HTERT RPE-1 (cell line): Measurements from ENCODE around the gene TPST2.
"Not testable (repeated sequence)": the region's sequence is repeated elsewhere in the genome, so short reads cannot be mapped to it uniquely, and the experiment has no call there.

ENCODE experiments used
- in situ Hi-C: fragments of 300-500 bp; cut with MboI; formaldehyde crosslinking; loops from 4 replicates; pipeline ENCODE4 v1.14.3; 2020; ENCODE audit warnings: low sequenced_read_pairs

TPST2 gene

DNA sequence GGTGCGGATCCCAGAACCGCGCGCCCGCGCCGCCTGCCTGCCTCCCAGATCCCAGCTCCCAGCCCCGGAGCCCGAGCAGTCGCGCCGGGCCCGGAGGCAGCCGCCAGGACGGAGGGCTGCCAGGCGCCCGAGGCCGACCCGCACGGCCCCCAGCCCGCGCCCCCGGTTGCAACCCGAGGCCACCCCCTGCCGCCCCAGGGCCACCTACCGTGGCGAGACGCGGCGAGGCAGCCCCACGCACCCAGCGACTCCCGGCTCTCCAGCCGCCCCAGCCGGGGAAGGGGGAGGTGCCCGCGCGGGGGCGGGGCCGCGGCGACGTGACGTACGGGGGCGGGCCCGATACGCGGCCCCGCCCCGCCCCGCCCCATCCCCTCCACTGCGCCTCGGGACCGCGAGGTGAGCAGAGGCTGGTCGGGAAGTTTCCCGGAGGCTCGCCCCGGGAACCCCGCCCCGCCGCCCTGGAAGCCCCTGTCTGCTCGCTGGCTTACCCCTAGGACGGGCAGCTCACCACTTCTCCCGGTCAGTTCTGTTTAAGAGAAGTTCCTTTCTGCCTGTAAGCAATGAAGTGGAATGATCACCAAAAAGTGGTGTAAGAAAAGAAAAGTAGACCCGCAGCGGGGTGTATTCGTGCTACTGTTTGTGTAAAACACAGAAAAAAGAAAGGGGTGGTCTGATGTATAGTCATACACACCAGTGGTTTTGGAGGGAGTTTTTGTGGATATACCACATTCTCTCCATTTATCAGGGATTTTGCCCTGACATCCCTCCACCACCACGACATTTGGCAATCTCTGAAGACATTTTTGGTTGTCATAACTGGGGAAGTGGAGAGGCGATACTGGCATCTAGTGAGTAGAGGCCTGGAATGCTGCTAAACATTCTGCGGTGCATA lies at the start of gene TPST2:
Gene TPST2, minus strand, starts transcription at position 288 of the 892 bp plus-strand sequence. CDS start 48,502 bp downstream, outside the sequence.
- in situ Hi-C loops = no loop called here

DNA sequence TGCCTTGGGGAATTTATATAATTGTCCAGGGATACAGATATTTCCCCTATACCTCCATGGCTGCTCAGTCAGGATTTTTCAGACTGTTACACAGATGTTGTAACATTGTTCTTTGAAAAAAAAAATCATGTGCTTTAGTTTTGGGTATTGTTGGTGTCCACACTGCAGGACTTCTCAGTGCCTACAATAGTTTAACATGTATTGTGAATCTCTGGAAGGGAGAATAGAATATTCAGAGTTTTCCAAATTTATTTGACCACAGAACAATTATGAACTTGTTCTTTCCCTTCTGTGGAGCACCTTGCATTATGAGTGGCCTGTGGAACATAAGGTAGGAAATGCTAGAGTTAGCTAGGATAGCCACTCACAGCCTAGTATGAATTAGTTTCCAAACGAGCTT lies 46.4 kb upstream of the TPST2 start:
- in situ Hi-C loops = no loop called here

DNA sequence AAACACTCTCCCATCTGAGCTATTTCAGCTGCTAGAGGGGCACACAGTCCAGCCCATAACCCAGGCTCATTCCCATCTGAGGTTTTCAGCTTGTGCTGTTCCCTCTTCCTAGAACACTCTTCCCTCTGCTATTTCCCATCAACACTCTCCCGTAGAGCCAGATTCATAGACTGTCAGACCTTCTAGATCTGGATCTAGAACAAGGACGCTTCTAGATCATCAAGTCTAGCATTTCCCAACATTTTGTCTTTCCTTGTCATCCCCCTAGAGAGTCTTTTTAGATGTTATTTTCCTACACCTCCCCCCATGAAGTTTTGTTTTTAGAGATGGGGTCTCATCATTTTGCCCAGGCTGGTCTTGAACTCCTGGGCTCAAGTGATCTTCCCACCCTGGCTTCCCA lies 45.2 kb upstream of the TPST2 start:
- in situ Hi-C loops = no loop called here

DNA sequence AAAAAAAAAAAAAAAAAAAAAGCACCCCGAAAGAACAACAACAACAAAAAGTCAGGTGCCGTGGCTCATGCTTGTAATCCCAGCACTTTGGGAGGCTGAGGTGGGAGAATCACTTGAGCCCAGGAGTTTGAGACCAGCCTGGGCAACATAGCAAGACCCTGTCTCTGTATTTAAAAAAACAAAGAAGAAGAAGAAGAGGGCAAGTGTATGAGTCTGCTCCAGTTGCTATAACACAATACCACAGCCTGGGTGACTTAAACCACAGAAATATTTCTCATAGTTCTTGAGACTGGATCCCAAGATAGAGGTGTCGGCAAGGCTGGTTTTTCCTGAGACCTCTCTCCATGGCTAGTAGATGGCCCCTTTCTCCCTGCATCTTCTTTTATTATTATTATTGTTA lies 44.3 kb upstream of the TPST2 start:
- in situ Hi-C loops = no loop called here

DNA sequence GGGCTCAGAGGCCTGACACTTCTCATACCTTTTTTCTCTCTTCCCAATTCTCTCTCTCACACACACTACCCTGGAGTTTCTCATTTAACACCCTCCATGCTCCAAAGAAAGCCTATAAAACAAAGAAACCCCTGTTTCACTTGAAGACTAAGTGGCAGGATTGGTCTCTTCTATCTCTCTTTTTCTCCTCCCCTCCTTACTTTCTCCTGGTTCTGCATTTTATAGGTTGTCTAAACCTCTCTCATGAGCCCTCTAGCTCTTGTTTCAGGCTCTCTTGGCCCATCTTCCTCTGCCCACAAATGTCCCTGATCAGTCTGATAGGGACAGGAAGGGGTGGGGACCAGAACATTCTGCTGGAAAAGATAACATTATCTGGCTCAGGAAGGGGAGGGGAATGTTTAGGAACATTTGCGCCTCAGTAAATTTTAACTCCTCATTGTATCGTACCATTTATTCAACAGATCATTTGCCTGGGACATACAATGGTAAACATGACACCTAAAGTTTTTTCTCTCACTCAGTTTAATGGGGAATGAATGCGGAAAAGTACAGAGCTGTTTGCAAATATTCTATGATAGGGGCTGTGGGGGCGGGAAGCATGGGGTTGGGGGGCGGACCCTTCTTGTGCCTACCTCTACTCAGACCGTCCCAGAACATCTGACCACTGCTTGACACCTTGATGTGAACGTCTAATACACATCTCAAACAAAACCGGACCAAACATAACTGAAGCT lies 42.7 kb upstream of the TPST2 start:
- in situ Hi-C loops = no loop called here

DNA sequence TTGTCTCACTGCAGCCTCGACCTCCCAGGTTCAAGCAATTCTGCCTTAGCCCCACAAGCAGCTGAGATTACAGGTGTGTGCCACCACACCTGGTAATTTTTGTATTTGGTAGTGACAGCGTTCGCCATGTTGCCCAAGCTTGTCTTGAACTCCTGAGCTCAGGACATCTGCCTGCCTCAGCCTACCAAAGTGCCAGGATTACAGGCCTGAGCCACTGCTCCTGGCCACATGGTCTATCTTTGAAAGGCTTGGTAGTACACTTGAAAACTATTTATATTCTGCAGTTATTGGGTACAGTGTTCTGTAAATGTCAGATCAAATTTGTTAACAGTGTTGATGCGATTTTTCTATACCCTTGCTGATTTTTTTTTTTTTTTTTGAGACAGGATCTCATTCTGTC lies 41.4 kb upstream of the TPST2 start:
- in situ Hi-C loops = no loop called here

DNA sequence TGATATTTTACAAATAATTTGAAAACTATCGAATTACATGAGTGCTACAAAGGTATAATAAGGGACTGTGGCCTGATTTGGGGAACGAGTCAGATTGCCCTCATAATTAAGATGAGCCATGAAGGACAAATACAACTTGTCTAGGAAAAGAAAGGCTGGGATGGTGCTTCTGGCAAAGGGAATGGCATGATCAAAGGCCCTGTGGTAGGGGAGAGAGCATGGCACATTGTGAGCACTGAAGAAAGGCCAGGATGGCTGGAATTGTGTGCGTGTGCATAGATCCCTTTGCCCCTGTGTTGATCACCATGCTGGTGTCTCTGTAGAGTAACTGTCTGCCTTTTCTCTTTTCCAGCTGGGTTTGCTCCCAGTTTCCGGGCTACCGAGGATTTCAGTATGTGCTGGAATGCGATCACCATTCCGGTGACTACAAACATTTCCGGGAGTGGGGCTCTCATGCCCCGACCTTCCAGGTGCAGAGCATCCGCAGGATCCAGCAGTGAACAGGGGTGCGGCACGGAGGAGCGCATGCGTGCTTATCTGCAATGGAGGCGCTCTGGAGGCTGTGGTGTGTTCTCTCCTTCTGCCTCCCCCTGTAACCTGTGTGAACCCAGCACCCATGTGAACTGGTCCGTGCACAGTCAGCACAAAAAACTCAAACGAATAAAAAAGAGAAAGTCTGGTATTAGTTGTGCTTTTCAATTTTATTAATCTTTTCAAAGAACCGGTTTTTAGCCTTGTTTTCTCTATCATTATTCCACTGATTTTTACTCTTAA lies 40.2 kb upstream of the TPST2 start:
- in situ Hi-C loops = no loop called here

DNA sequence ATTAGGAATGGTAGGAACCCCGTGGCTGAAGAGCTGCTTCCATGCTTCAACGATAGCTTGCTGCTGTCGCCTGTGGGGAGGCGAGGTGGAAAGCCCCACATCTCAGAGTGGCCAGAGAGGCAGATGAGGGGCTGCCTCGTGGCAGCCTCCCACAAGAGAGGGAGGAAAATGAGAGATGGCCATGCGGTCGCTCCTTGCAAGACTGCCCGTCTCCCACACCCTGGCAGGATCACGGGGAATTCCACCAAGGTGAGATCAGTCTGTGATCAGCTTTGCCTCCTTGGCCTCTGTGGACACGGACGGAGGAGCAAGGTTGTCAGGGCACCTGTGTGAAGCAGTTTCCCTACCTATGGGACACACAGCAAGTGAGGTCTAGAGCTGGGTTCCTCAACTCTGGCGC lies 34.9 kb upstream of the TPST2 start:
- in situ Hi-C loops = no loop called here

DNA sequence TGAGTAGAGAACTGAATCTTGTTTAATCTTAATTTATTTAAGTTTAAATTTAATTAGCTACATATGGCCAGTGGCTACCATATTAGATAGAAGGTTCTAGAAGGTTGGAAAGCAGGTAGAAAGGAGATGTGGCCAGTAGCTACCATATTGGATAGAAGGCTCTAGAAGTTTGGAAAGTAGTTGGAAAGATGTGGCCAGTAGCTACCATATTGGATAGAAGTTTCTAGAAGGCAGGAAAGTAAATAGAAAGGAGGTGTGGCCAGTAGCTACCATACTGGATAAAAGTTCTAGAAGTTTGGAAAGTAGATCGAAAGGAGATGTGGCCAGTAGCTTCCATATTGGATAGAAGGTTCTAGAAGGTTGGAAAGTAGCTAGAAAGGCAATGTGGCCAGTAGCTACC lies 34.1 kb upstream of the TPST2 start:
- in situ Hi-C loops = no loop called here

DNA sequence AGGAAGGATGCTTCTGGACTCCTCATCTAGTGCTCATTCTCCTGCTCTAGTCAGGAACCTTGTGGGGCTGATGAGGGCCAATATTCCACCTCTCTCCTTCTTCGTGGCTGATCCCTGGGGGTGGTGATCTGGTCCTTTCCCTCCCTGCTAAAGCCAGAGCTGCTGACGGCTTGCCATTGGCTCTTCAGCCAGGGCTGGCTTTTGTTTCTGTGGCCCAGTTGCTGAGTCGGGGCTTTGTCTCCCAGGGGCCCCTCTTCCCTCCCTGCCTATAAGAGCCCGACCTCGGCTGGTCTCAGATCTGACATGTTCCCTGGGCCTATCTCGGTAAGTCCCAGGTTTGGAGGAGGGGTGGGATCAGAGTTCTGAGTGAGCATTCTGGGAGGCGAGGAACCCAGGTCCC lies 31.7 kb upstream of the TPST2 start, which contains the start of gene CRYBA4:
Gene CRYBA4, plus strand, starts transcription at position 301 of the 400 bp plus-strand sequence. CDS start 634 bp downstream, outside the sequence.
- in situ Hi-C loops = no loop called here

DNA sequence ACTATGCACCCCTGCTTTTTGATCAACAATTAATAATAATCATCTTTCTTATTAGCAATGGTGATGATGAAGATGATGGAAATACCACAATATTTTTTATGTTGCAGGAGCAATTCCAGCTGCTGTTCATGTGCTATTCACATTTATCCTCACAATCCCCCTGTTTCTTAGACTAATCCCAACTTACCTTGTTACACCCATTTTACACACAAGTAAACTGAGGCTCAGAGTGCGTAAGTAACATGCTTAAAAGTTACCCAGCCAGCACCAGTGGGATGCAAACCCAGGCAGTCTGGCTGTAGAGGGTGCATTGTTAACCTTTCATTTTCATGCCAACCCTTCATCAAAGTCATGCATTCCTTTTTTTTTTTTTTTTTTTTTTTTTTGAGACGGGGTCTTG lies 30.3 kb upstream of the TPST2 start:
- in situ Hi-C loops = no loop called here

DNA sequence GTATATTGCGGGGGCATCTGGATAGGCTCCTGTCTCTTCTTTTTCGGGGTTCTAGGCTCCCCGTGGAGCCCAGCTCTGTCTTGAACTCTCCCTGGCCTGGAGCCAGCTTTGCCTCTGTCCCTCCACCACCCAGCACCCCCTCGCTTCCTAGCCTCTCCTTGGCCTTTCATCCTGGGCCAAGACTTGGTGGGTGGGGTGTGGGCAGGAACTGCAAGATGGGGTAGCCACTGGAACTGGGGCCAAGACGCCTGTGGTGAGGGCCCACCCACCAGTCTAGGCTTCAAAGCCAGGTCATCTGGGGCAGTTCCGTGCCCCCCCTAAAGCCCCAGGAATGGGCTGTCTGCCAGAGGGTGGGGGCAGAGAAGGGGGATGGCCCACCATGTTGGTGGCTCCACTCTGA lies 29.6 kb upstream of the TPST2 start:
- in situ Hi-C loops = no loop called here

DNA sequence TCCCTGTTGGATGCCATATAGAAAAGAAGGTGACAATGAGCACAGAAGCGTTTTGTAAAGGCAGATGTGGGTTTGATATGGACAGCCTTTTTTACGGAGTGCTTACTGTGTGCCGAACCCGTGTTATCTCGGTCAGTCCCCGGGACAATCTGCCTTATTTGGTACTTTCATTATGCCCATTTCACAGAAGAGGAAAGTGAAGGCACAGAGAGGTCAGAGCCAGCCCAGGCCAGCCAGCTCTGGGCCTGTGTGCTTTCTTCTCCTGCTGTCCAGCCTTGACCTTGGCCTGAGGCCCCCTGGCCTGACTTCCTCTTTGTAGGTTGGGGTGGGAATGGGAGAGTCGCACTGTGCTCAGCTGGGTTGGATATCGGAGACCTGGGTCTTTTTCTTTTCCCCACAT lies 28.5 kb upstream of the TPST2 start:
- in situ Hi-C loops = no loop called here

DNA sequence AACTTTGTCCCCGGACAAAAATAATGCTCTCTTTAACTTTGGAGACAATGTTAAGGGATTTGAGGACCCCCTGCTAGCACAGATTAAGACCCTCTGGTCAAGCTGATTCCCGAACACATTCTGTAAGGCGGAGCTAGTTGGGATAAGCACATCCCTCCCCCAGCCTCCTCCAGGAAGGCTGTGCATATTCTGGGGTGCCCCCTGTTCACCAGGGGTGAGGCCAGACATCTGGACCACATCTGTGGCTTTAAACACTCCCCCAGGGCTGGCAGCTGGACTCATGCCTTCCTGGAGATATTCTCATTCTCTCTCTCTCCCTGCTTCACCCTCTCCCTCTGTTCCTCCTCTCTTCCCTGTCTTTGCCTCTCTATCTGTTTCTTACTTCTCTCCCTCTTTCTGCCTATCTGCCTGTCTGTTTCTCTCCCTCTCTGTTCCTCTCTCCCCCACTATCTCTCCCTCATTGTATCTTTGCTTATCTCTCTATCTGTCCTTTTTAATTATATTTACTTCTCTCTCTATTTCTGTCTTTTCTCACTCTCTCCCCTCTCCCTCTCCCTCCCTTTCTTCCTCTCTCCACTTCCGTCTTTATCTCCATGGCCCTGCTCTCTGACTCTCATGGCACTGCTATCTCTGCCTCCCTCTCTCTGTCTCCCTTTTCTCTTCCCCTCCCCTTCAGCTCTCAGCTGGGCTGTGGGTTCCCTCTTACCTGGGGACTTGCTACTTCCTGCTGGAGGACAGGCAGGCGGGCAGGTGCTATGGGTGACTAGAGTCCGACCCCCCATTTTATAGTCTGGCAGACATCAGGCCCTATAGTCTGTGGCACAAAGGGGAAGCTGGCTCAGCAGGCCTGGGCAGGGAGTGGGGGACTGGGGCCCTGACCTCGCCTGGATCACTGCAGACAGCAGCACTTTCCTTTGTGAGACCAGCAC lies 27.6 kb upstream of the TPST2 start, which contains the start of gene CRYBB1:
Gene CRYBB1, minus strand, starts transcription at position 757 of the 929 bp plus-strand sequence. CDS start 1,708 bp downstream, outside the sequence.
- in situ Hi-C loops = no loop called here

DNA sequence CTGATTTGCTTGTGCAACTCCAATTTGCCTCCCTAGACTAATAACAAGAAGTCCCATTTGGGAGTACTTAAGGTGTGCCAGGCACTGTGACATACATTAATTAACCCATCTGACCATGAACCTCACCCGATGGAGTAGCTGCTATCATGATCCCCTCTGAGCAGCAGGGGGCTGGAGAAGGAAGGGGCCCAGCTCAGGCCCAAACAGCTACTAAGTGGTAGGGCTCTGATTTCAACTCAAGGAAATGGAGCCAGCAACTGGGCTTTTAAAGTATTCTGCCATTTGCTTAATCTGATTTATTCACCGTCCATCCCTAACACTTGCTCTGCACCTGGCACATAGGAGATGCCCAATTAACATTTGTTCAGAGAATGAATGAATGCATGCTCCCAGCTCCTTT lies 26.7 kb upstream of the TPST2 start:
- in situ Hi-C loops = no loop called here

DNA sequence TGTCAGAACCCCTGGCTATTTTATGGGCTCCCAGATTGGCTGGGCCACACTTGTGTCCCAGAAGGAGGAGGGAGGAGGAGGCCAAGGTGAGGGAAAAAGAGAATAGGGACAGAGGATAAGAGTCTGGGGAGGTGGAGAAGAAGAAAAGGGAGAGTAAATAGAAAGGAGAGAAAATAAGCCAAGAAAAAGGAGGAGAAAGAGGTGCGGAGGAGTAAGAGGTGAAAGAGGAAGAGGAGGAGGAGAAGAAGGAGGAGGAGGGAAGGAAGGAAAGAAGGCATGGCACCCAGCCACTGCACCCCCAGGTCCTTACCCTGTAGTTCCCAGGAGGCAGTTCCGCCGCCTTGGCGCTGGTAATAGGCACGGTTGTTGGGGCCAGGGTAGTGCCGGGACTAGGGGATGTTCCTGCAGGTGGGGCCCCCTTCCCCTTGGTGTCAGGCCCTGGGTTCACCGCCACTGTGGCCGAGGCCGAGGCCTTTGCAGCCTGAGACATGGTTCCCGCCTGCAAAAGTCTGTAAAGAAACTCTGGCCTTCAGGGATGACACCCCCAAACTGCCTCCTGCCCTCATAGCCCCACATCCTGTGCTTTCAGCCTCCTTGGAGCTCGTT lies 26.0 kb upstream of the TPST2 start:
- in situ Hi-C loops = no loop called here

DNA sequence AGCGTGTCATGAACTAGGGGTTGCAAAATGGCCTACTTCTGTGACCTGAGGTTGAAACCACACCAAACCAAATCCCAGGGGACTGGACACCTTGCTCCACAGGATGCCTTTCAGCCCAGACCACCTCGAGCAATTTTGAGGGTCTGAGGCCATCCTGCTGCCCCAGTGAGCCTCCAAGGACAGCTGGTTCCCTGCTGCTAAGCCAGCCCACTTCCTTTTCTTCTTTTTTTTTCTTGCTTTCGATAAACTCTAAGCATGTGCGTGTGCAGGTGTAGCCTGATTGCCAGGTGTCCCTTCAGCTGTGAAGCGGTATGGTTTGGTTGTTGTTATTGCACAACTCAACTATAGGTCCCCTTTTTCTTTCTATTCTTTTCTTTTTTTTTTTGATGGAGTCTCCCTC lies 25.2 kb upstream of the TPST2 start:
- in situ Hi-C loops = no loop called here

DNA sequence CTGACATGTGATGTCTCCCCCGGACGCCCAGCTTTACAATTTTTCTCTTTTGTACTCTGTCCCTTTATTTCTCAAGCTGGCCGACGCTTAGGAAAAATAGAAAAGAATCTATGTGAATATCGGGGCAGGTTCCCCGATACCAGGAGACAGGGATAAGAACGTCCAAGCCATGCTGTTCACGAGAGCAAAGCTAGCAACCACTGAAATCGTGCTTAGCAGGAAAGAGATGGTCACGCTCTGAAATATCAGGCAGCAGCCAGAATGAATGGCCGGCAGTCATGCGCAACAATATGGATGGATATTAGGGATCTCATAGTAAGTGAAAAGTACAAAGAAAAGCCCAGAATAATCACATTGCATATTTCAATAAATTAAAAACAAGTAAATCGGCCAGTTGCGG lies 24.4 kb upstream of the TPST2 start:
- in situ Hi-C loops = no loop called here

DNA sequence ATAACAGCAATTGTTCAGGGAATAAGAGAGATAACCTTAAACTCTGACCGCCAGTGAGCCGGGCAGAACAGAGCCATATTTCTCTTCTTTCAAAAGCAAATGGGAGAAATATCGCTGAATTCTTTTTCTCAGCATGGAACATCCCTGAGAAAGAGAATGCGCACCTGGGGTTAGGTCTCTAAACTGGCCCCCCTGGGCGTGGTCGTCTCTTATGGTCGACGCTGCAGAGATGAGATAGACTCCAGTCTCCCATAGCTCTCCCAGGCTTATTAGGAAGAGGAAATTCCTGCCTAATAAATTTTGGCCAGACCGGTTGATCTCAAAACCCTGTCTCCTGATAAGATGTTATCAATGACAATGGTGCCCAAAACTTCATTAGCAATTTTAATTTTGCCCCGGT lies 23.8 kb upstream of the TPST2 start:
- in situ Hi-C loops = not testable (repeated sequence)

DNA sequence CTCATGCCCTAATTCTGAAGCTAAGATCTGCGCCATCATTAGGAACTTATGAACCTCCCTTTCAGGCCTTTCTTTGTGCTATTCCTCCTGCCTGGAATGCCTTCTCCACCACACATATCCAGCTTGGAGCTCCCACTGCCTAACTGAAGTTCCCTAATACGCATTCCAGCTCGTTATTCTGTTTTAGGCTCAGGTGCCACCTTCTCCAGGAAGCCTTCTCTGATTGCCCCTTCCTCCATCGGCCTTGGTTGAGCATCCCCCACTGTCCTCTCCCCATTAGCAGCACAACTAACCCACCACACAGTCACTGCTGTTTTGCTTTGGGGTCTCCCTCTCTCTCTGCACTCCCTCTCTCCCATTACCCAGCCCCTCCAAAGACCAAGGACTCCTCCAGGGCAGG lies 22.7 kb upstream of the TPST2 start:
- in situ Hi-C loops = no loop called here
